ENCODE data around the gene NEGR1. TPM values are rescaled to one million over a fixed set of nuclear protein-coding genes. Genes with fewer than 3 reads are reported as not detected.

Gene NEGR1
- total and polyA plus RNA-seq, 2 experiments from 2014 or later: 0.57 to 0.94 TPM

- Mint-ChIP-seq H3K27me3 (ENCODE audit: insufficient read depth, low read depth, poor library complexity) (peaks cover 2% of the 10 kb centered on the region), H3K27ac (no peak overlapping the region)
Observed at GRCh38 chr1:72011721-72012120, 270.6 kb downstream of the NEGR1 start.

More at GRCh38 chr1:72011721-72012120, 270.6 kb downstream of the NEGR1 start:
- H3K36me3 Mint-ChIP-seq (ENCODE audit: low read depth): no peaks in the 10 kb centered on the region
- Histone ChIP-seq H3K27me3 (ENCODE audit: insufficient read depth) (no peaks in the 10 kb centered on the region), H3K36me3 (ENCODE audit: insufficient read depth) (no peaks in the 10 kb centered on the region), H3K9me2 (ENCODE audit: insufficient read depth) (no peaks in the 10 kb centered on the region), H2AFZ (no peak overlapping the region), H3K4me1 (ENCODE audit: insufficient read depth) (no peaks in the 10 kb centered on the region), H4K20me1 (replicated peaks; ENCODE audit: insufficient read depth) (no peaks in the 10 kb centered on the region), H3K27ac (ENCODE audit: low read depth) (no peak overlapping the region), H3F3A (replicated peaks; ENCODE audit: low read depth) (no peaks in the 10 kb centered on the region), H3K4me2 (no peak overlapping the region), H3K4me3 (no peak overlapping the region), H3K79me2 (replicated peaks; ENCODE audit: insufficient read depth) (no peaks in the 10 kb centered on the region)
- no peak overlapping the region for H3K4me3 Mint-ChIP-seq
- no peak for DNase-seq (ENCODE audit: low spot score)
- TF ChIP-seq JUNB (IDR thresholded peaks at IDR 0.05; ENCODE audit: unreplicated experiment) (no peak), NANOG (IDR thresholded peaks at IDR 0.05; ENCODE audit: borderline replicate concordance) (no peak), CTCF (conservative IDR thresholded peaks at IDR 0.05; ENCODE audit: low read depth in 2 of 2) (no peak), ZNF114 (CRISPR knock-in tag; IDR thresholded peaks at IDR 0.05) (no peak), EZH2phosphoT487 (IDR thresholded peaks at IDR 0.05; ENCODE audit: unreplicated experiment) (no peak), STAT1 (IDR thresholded peaks at IDR 0.05; ENCODE audit: unreplicated experiment) (no peak), POLR2AphosphoS5 (IDR thresholded peaks at IDR 0.05; ENCODE audit: low read depth) (no peak), REST (IDR thresholded peaks at IDR 0.05; ENCODE audit: unreplicated experiment) (no peak), ZNF331 (CRISPR knock-in tag; IDR thresholded peaks at IDR 0.05; ENCODE audit: low read depth) (no peak), EZH2 (IDR thresholded peaks at IDR 0.05; ENCODE audit: low read depth, unreplicated experiment) (no peak), CREB1 (CRISPR knock-in tag; IDR thresholded peaks at IDR 0.05; ENCODE audit: low read depth) (no peak), ZNF462 (CRISPR knock-in tag; IDR thresholded peaks at IDR 0.05) (no peak)
- TF ChIP-seq, protein P1, sequence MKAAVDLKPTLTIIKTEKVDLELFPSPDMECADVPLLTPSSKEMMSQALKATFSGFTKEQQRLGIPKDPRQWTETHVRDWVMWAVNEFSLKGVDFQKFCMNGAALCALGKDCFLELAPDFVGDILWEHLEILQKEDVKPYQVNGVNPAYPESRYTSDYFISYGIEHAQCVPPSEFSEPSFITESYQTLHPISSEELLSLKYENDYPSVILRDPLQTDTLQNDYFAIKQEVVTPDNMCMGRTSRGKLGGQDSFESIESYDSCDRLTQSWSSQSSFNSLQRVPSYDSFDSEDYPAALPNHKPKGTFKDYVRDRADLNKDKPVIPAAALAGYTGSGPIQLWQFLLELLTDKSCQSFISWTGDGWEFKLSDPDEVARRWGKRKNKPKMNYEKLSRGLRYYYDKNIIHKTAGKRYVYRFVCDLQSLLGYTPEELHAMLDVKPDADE (IDR thresholded peaks at IDR 0.05): no peak
- H3K9me3 Mint-ChIP-seq: no peaks in the 10 kb centered on the region
- H3K4me1 Mint-ChIP-seq: peaks cover 21% of the 10 kb centered on the region; the same call in 2 of the 3 replicates
- no peak for ATAC-seq

All from GM23338 (cell line).